GM18867 (cell line): ENCODE results near the gene LPAR5.

Source experiments
- ATAC-seq: cut with Tn5 transposase; IDR thresholded peaks from one replicate; pipeline ENCODE4 v1.9.1; 2021; ENCODE audit warnings: mild to moderate bottlenecking, moderate library complexity; ENCODE audit not compliant: unreplicated experiment

LPAR5 gene

DNA sequence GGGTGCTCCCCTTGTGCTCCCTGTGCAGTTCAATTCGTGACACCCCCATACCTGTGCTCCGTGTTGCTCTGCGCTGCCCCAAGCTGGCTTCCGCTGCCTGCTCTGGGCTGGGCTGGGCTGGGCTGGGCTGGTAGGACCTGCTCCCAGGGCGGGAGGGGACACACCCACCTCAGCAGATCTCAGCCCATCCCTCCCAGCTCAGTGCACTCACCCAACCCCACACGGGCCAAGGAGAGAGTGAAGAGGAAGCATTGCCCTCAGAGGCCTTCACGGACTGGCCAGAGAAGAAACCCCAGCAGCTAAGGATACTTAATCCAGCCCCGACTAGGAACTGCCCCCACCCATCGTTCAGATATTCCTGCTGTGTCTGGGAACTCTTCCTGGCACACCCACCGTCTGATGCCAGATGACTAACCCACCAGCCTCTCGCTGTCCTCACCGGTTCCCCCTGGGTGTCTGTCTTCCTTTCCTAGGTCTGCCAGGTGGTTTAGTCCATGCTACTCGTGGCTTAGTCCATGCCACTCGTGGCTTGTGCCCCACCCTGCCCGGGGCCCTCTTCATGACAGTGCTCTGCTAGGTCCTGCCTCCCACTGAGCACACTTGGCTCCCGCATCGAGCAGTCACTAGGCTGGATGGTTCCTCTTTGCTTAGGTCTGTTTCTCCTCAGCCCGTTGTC is at the start of gene LPAR5:
Gene LPAR5 (minus strand): TSS at position 104 of the 676 bp plus-strand sequence. CDS start 14,711 bp downstream, outside the sequence.
- ATAC-seq = peak; percentile 47

DNA sequence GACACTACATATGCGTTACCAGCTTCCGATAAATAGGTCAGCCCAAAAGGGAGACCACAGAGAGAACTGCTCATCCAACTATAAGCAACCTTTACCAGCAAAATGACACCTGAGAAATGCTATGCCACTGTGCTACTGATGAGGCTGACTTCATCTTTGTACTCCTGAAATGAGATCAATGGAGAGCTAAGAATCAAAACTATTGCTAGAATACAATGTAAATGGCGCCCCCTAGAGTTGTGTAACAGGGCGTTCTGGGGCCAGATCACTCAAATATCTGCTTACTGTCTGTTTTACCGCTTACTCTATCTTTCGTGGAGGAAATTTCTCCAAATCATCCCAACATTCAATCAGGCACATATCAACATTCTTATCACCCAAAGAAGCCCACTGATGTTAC is 48.9 kb upstream of the LPAR5 start:
- ATAC-seq = no peak

DNA sequence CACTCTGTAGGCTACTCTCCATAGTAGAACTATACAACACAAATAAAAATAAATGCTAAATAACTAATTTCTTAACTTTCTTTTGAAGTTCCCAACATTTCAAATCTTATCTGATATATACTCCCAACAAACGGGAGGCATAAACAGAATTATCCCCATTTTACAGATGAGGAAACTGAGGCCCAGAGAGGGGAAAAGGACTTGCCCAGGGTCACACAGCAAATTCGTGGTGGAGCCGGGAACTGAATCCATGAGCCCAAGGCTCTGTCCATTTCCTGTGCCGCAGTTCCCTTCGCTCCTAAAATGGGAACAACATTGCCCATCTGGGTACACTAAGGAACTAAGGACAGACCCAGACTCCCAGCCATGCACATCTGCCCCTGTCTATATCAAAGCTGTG is 41.2 kb upstream of the LPAR5 start:
- no peak for ATAC-seq

DNA sequence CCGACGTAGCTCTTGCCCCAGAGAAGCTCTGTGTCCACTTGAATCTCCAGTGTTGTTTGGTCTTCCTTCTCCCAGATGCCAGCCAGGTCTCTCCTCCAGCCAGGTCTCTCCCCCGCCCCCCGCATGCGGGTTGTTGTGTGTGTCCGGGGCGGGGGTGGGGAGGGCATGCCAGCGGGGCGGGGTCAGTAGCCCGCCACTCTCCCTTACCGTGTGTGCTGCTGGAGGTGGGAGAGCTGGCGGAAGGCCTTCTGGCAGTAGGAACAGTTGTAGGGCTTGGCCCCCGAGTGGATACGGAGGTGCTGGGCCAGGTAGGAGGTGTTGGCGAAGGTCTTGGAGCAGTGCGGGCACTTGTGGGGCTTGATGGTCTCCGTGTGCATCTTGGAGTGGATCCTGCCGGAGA is 36.4 kb upstream of the LPAR5 start:
- ATAC-seq = no peak

DNA sequence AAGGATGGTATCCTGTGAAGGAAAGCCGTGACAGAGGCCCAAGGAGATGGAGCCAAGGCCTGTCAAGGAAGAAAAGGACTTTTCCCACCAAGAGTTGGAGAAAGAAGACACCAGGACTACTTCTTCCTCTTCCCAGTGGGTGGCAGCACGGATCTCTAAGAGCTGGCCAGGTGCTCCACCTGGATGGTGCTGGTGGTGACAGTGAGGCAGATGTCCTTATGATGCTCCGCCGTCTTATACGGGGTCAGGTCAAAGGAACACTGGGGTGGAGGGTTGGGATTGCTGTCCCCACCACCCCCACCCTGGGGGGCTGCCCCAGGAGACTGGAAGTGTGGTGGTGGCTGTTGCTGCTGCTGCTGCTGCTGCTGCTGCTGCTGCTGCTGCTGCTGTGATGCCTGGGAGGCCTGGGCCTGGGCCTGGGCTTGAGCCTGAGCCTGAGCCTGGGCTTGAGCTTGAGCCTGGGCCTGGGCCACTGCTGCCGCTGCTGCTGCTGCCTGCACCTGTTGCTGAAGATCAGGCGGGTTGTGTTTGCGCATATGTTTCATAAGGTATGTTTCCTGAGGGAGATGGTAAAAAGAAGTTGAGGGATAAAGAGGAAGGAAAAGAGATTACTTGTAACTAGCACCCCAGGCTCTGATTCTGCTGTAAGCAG is 31.9 kb upstream of the LPAR5 start:
- ATAC-seq = no peak

DNA sequence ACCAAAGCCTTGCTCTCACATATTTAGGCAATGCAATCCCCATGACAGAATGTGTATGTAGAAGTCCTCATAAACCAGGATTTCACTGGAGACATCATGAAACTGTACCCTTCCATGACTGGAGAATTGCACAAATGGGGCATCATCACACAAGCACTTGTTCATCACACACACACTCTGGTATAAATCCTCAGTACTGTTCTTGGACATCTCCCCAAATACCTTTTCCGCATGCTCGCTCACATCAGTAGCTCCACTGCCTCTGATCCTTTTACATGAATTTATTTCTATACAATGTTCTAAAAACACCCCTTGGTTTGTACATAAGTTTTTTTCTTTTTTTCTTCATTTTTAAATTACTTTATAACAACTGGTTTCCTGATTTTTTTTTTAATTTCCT is 30.5 kb upstream of the LPAR5 start:
- no peak for ATAC-seq

DNA sequence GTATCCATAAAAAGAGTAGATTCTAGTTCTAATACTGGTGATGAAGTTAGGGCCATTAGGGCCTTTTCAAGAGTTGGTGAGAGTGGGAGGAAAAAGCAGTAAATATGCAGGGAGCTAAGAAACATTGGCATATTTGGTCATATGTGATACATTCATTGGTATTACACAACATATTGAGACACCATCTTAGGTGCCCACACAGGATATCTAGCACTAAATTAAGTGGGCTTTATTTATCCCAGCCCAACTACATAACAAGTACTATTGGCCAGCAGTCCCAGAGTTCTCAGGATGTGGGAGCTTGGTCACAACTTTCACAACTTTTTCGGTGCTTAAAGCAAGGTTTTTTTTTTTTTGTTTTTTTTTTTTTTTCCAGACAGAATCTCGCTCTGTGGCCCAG is 29.1 kb upstream of the LPAR5 start:
- no peak for ATAC-seq

DNA sequence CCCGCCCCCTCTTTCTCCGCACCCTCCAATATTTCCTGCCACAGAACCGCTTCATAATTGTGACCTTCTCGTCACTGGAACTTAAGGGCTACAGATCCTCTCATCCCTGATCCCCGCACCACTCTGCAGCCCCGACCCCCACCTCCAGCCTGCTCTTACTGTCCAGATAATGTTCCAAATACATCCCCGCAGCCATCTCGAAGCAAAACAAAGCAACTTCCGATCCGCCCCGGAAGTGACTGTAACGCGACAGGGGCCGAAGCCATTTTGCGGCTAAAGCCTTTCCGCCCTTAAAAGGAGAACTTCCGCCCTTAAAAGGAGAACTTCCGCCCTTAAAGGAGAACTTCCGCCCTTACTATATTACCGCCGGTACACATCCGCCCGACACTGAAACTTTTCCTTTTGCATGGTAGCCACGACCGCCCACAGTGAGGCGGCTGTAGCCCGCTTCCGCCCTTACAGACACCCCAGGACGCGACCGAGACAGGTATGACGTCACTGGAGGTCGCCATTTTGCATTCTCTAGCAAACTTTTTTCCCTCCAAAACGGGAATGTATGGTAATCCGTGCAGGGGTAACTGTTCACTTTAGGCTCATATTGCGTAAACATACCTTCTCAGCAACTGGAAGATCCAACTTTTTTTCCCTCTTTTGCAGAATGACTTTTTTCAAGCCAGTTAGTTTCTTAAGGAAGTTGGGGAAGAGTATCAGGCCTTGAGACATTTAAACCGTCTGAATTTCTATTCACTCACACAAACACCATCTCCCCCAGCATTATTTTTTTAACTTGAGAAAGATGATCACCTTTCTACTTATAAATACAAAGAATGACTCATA is 27.4 kb upstream of the LPAR5 start, which contains the start of gene ING4:
Gene ING4 (minus strand): TSS at position 214 of the 837 bp plus-strand sequence. CDS start 18 bp downstream, at position 196.
- ATAC-seq = peak; percentile 98

DNA sequence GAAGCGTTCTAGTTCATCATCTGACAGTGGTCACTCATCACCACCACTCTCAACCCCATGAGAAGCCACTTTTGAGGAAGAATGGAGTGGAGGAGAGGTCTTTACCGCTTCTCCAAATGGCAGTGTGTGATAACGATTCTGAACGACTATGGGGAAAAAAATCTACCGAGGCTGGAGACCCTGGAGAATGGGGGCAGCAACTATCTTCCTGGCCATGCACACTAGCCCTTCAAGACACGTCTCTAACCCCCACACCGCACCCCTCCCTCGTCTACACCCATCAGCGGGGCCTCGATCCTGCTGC is 26.8 kb upstream of the LPAR5 start:
- ATAC-seq = no peak

DNA sequence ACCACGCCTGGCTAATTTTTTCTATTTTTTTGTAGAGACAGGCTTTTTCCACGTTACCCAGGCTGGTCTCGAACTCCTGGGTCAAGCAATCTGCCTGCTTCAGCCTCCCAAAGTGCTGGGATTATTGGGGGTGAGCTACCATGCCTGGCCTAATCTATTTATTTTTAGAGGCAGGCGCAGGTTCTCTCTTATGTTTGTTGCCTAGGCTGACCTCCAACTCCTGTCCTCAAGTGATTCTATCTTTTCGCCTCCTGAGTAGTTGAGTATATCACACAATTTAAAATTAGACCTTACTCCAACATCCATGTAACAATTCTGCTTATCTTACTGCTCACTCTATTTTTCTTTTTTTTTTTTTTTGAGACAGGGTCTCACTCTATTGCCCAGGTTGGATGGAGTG is 18.2 kb upstream of the LPAR5 start:
- ATAC-seq = no peak

DNA sequence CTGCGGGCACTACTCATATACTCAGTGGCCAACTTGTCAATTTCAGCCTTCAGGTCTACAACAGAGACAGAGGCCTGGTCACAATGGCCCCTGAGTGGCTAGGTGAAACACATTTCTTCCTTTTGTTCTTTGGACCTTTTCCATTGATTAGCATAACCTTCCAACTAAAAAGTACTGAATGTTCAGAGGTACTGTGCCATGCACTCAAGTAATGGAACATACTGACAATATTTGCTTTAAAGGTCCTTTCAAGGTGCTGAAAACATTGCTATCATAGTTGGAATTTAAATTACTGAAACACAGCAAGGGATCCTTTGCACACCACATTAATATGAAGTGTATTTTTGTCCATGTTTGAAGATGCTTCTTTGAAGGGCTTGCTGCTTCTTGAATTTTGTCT is 17.6 kb upstream of the LPAR5 start:
- no peak for ATAC-seq

DNA sequence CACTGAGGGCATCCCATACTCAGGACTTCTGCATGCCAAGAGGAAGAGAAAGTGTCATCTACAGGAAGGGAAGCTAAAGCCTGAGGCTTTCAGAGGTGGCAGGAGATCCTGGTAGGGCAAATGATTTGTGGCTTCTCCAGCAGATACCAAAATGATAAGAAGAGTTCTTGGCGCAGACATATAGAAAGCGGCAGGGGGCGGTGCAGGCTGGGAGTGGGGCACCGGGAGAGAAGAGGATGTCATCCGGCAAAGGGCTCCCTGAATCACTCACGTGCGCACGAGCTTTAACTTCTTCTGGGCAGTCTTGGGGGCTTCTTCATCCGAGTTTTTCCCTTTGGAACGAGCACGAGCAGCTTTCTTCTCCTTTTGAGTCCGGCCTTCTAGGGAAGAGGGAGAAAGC is 16.6 kb upstream of the LPAR5 start:
- no peak for ATAC-seq

DNA sequence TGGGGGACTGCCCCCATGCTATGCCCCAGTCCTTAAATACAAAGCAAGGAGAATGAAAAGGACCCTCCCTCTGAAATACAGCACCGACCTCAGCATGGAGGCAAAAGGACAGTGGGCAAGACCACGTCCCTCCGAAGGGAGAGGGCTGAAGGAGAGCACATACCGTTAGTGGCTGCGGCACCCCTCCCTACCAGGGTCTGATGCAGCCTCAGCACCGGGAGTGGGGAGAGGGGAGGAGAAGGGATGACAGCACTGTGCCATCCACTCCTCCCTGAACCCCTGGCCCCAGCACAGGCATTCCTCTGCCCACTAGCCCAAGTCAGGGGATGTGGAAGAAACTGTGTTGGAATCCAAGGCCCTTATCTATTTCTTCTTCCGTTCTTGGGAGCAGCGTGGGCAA is 15.1 kb upstream of the LPAR5 start:
- no peak for ATAC-seq

DNA sequence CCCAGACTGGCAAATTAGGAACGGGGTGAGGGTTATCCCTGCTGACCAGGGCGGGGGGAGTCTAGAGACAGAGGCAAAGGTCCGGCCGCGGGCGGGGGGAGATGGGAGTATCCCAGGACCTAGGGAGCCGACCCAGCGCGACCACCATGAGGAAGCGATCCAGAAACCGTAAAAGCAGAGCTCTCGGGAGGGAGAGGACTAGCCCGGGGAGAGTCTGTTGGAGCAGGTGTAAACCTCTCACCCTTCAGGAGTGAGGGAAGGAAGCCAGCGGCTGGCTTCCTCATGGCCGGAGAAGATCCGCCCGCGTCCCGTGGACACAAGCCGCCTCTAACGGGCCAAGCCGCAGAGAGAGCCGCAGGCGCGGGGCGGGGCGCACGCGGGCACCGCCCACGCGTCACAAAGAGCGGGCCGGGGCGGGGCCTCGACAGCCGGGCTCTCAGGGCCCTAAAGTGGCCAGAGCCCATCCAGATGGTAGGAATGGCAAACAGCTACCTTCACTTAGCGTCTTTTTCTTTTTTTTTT is 11.4 kb upstream of the LPAR5 start, which contains the start of gene ACRBP:
Gene ACRBP (minus strand): TSS at position 350 of the 522 bp plus-strand sequence. CDS start 66 bp downstream, at position 284.
- ATAC-seq = peak; percentile 64

DNA sequence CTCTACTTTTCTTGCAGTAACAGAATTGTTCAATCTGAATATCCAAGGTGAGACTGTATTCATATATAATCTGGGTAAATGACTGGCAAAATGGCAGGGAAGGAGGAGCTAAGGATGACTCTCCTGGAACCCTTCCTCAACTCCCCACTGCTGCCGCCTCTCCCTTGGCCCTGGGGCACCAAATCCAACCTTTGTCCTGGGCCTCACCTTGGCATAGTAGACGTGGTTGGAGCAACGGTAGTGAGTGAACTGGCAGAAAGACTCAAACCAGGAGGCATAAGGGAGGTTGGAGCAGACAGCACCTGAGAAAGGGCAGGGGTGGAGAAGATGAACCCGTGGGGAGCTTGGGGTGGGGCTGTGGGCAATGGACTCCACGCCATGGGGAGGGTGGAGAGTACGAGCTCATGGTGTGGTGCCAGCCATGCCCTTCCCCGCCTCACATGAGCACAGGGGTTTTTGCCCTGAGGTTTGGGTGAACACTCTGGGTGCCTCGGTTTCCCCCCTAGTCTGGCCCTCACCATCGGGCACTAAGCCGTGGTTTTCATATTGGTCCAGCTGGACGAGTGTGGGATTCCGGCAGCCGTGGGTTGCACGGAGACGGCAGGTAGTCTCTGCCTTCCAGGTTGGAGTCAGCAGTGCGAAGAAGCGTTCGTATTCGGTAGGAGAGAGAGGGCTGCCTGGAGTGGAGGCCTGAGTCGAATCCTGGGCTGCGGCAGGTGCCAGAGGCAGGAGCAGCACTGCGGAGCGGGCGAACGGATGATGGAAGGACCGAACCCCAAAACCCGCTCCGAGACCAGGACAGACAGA is 10.7 kb upstream of the LPAR5 start:
- peak; percentile 8 for ATAC-seq

DNA sequence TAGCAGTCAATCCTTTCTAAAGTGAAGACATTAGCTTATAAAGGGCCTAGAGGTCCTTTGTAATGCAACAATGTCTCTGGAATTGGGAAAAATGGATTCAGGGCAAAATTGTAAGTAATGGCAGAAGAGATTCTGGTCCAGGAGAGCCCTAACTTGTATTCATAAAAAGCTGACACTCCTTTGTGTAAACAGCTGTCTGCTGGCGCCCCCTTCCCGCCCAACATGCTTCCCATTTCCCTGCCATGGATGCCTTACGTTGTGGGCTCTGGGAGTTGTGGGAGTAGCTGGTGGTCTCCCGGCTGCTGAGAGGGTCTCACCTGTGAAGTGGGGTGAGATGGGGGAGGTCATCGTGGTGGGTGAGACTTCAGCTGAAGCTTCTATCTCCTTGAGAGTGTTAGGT is 9.1 kb upstream of the LPAR5 start:
- no peak for ATAC-seq

DNA sequence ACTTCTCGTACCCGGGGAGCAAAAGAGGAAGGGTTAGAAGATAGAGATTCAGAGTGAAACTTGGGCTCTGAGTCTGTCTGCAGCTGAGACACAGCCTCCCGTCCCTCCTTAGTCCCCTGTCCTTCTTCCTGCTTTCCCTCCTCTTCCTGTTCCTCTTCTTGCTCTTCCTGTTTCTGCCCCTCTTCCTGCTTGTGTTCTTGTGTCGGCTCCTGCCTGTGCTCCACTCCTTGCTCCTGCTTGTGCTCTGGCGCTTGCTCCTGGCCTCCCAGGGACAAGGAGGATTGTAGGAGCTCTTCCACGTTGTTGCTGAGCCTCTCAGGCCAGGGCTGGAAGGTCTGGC is 8.5 kb upstream of the LPAR5 start:
- ATAC-seq = no peak

DNA sequence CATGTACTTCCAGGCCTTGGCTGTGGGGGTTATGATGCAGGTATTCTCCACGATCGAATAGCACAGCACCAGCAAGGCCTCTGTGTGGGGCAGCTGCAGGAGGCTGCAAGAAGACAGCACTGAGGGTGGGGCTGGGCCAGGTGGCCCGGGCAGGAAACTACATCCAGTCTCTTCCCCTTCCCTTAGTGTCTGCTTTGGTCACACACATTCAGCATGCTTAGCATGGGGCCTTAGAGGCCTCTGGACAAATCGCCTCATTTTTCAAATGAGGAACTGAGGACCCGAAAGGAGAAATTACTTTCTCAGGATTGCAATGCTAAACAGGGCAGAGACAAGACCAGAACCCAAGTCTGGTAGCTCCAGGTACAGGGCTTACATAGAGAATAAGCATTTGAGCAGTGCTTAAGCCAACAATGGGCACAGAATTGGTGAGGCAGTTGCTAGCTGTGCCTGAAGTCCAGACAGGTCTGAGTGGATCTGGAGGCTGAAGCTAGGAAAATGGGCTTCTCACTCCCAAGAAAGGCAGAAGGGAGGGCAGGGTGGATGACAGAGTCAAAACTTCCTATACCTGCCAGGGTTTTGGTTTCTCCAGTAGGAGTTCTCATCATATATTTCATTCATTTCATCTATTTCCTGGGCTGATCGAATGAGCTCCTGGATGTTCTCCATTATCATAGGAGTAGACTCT is 8.0 kb upstream of the LPAR5 start:
- ATAC-seq = no peak

DNA sequence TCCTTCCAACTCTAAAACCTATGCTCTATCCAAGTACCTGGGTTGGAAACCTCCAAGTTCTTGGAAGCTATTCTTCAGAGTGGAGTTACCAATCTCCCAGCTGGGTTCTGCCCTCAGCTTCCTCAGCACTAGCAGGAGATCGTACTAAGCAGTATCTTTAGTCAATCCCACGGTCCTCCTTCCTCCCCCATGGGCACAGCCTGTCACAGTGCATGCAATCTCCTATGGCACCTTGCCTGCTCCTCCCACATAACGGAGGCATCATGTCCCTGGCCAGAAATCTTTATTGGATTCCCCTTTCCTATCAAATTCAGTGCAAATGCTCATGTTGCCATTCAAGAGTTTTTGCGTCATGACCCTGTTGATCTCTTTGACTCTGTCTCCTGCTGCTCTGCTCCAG is 5.4 kb upstream of the LPAR5 start:
- no peak for ATAC-seq

DNA sequence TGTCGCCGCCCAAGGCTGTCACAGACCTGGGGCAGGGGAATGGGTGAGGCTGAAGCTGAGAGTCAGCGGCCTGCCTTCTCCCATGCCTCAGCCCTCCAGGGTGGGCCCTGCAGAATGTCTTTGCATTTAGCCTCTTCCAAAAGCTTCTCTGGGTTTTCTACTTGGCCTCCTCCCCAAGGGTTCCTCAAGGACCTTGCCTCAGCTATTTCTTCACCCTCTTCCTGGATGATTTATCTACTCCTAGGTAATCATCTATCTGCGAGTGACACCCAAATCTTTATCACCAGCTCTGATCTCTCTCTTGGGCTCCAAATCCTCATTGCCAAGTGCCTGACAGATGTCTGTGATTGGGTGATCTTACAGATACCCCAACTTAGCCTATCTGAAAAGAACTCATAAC is 4.7 kb upstream of the LPAR5 start:
- ATAC-seq = no peak
